ENCODE results near the gene TRAPPC8.
"Not testable (repeated sequence)": the region's sequence is repeated elsewhere in the genome, so short reads cannot be mapped to it uniquely, and the experiment has no call there.

Gene TRAPPC8

GRCh38 chr18:31957728-31958127 is 14.8 kb upstream of the TRAPPC8 start:
- Histone ChIP-seq H2AFZ (ENCODE audit: low read length) (no peak overlapping the region), H3K79me2 (ENCODE audit: insufficient read depth, low read length) (no peaks in the 10 kb centered on the region), H3K4me2 (ENCODE audit: low read length) (no peak overlapping the region), H3K27ac (ENCODE audit: low read depth, low read length, poor library complexity, severe bottlenecking) (no peak overlapping the region), H3K27me3 (ENCODE audit: insufficient read depth, low read length) (no peaks in the 10 kb centered on the region), H4K20me1 (ENCODE audit: insufficient read depth, low read length) (no peaks in the 10 kb centered on the region), H3F3A (ENCODE audit: insufficient read depth, low read length) (no peaks in the 10 kb centered on the region), H3K9me3 (ENCODE audit: low read length) (no peaks in the 10 kb centered on the region), H3K4me1 (ENCODE audit: insufficient read depth, low read length, severe bottlenecking) (no peaks in the 10 kb centered on the region), H3K9ac (ENCODE audit: low read length) (no peak overlapping the region), H3K4me3 (ENCODE audit: low read depth, low read length, poor library complexity, severe bottlenecking) (no peak overlapping the region), H3K9me2 (ENCODE audit: low read depth, low read length) (no peaks in the 10 kb centered on the region), H3K36me3 (ENCODE audit: insufficient read depth, low read length) (no peaks in the 10 kb centered on the region)
- TF ChIP-seq CTCF (IDR thresholded peaks at IDR 0.05; ENCODE audit: low read length) (no peak), EZH2 (IDR thresholded peaks at IDR 0.05; ENCODE audit: borderline replicate concordance, low read length) (no peak)

DNA sequence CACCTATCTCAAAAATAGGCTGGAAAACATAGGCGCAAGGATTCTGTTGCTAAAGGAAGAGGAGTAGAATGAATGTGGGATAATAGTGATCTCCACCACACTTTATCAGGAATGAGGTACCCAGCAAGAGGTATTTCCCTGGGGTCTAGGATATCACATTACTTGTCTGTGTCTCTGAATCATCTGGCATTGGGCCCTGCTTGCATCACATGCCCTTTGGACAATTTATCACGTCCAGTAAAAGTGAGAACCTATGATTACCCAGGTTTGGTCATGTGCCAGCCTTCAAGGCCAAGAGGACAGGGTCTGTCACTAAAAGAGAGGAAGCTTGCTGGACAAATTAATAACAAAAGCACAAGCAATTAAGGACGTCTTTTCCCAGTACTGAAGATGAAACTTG is 11.4 kb upstream of the TRAPPC8 start:
- H4K20me1 ChIP-seq (ENCODE audit: insufficient read depth, low read length): no peaks in the 10 kb centered on the region
- H3K9ac ChIP-seq (ENCODE audit: low read length): no peak overlapping the region
- no peak overlapping the region for H2AFZ ChIP-seq (ENCODE audit: low read length)
- H3K9me3 ChIP-seq (ENCODE audit: low read length): no peaks in the 10 kb centered on the region
- no peak for TF ChIP-seq EZH2 (IDR thresholded peaks at IDR 0.05; ENCODE audit: borderline replicate concordance, low read length)
- TF ChIP-seq CTCF (IDR thresholded peaks at IDR 0.05; ENCODE audit: low read length): no peak
- H3K4me2 ChIP-seq (ENCODE audit: low read length): no peak overlapping the region
- H3K27ac ChIP-seq (ENCODE audit: low read depth, low read length, poor library complexity, severe bottlenecking): no peak overlapping the region
- H3K4me1 ChIP-seq (ENCODE audit: insufficient read depth, low read length, severe bottlenecking): no peaks in the 10 kb centered on the region
- H3F3A ChIP-seq (ENCODE audit: insufficient read depth, low read length): no peaks in the 10 kb centered on the region
- no peak overlapping the region for H3K4me3 ChIP-seq (ENCODE audit: low read depth, low read length, poor library complexity, severe bottlenecking)
- no peaks in the 10 kb centered on the region for H3K36me3 ChIP-seq (ENCODE audit: insufficient read depth, low read length)
- no peaks in the 10 kb centered on the region for H3K9me2 ChIP-seq (ENCODE audit: low read depth, low read length)
- no peaks in the 10 kb centered on the region for H3K79me2 ChIP-seq (ENCODE audit: insufficient read depth, low read length)
- no peaks in the 10 kb centered on the region for H3K27me3 ChIP-seq (ENCODE audit: insufficient read depth, low read length)

- not testable (repeated sequence) for H3K4me3 ChIP-seq (ENCODE audit: low read depth, low read length, poor library complexity, severe bottlenecking); H3K9me2 ChIP-seq (ENCODE audit: low read depth, low read length); H3K9ac ChIP-seq (ENCODE audit: low read length); H3K27me3 ChIP-seq (ENCODE audit: insufficient read depth, low read length); H4K20me1 ChIP-seq (ENCODE audit: insufficient read depth, low read length); H3K27ac ChIP-seq (ENCODE audit: low read depth, low read length, poor library complexity, severe bottlenecking); H3K9me3 ChIP-seq (ENCODE audit: low read length); H3F3A ChIP-seq (ENCODE audit: insufficient read depth, low read length); H2AFZ ChIP-seq (ENCODE audit: low read length); H3K4me2 ChIP-seq (ENCODE audit: low read length); H3K36me3 ChIP-seq (ENCODE audit: insufficient read depth, low read length); H3K79me2 ChIP-seq (ENCODE audit: insufficient read depth, low read length); H3K4me1 ChIP-seq (ENCODE audit: insufficient read depth, low read length, severe bottlenecking)
These were observed 10.8 kb upstream of the TRAPPC8 start for GRCh38 chr18:31953699-31954098.

GRCh38 chr18:31952223-31952622 is 9.3 kb upstream of the TRAPPC8 start:
- Histone ChIP-seq H3K4me2 (ENCODE audit: low read length) (no peak overlapping the region), H3K27me3 (ENCODE audit: insufficient read depth, low read length) (no peaks in the 10 kb centered on the region), H3K9ac (ENCODE audit: low read length) (no peak overlapping the region), H3F3A (ENCODE audit: insufficient read depth, low read length) (no peaks in the 10 kb centered on the region), H3K36me3 (ENCODE audit: insufficient read depth, low read length) (no peaks in the 10 kb centered on the region), H2AFZ (ENCODE audit: low read length) (no peak overlapping the region), H3K9me3 (ENCODE audit: low read length) (no peaks in the 10 kb centered on the region), H3K4me3 (ENCODE audit: low read depth, low read length, poor library complexity, severe bottlenecking) (no peak overlapping the region), H3K27ac (ENCODE audit: low read depth, low read length, poor library complexity, severe bottlenecking) (no peak overlapping the region), H3K79me2 (ENCODE audit: insufficient read depth, low read length) (no peaks in the 10 kb centered on the region), H4K20me1 (ENCODE audit: insufficient read depth, low read length) (no peaks in the 10 kb centered on the region), H3K9me2 (ENCODE audit: low read depth, low read length) (no peaks in the 10 kb centered on the region), H3K4me1 (ENCODE audit: insufficient read depth, low read length, severe bottlenecking) (no peaks in the 10 kb centered on the region)
- TF ChIP-seq EZH2 (IDR thresholded peaks at IDR 0.05; ENCODE audit: borderline replicate concordance, low read length) (no peak), CTCF (IDR thresholded peaks at IDR 0.05; ENCODE audit: low read length) (no peak)
